DMS153 (cell line): ENCODE results near the gene MMP13.
"Not testable (repeated sequence)": the region's sequence is repeated elsewhere in the genome, so short reads cannot be mapped to it uniquely, and the experiment has no call there.

Experiments used
- DNase-seq: peaks from one replicate; lab custom pipeline; 2025; lab: John Stamatoyannopoulos, UW

The MMP13 gene

GRCh38 chr11:102935514-102935913 lies 20.0 kb downstream of the MMP13 start:
- DNase-seq = no peak

- DNase-seq = no peak
Observed at GRCh38 chr11:102934735-102935134, 20.8 kb downstream of the MMP13 start.

- no peak for DNase-seq
Observed at GRCh38 chr11:102933627-102934026, 21.9 kb downstream of the MMP13 start.

GRCh38 chr11:102932678-102933077 lies 22.9 kb downstream of the MMP13 start:
- DNase-seq = no peak

- no peak for DNase-seq
Observed at GRCh38 chr11:102930451-102930850, 25.1 kb downstream of the MMP13 start.

- no peak for DNase-seq
Observed at GRCh38 chr11:102929972-102930371, 25.6 kb downstream of the MMP13 start.

- DNase-seq = no peak
Observed at GRCh38 chr11:102929166-102929565, 26.4 kb downstream of the MMP13 start.

- DNase-seq = no peak
Observed at GRCh38 chr11:102928247-102928646, 27.3 kb downstream of the MMP13 start.

GRCh38 chr11:102927624-102927990 lies 27.9 kb downstream of the MMP13 start:
- DNase-seq = no peak

GRCh38 chr11:102926961-102927623 lies 28.4 kb downstream of the MMP13 start:
- no peak for DNase-seq

- DNase-seq = no peak
Observed at GRCh38 chr11:102926517-102926916, 29.0 kb downstream of the MMP13 start.

- no peak for DNase-seq
Observed at GRCh38 chr11:102925988-102926387, 29.5 kb downstream of the MMP13 start.

- DNase-seq = no peak
Observed at GRCh38 chr11:102924851-102925380, 30.6 kb downstream of the MMP13 start.

- no peak for DNase-seq
Observed at GRCh38 chr11:102921587-102922220, 33.8 kb downstream of the MMP13 start.

- no peak for DNase-seq
Observed at GRCh38 chr11:102920118-102920684, 35.3 kb downstream of the MMP13 start.

- DNase-seq = no peak
Observed at GRCh38 chr11:102915044-102915375, 40.5 kb downstream of the MMP13 start.

- DNase-seq = no peak
Observed at GRCh38 chr11:102914238-102915043, 41.1 kb downstream of the MMP13 start.

GRCh38 chr11:102912482-102912830 lies 43.1 kb downstream of the MMP13 start:
- DNase-seq = no peak

GRCh38 chr11:102911758-102912481 lies 43.6 kb downstream of the MMP13 start:
- no peak for DNase-seq

GRCh38 chr11:102905848-102906247 lies 49.7 kb downstream of the MMP13 start:
- DNase-seq = not testable (repeated sequence)

GRCh38 chr11:102903895-102904294 lies 51.6 kb downstream of the MMP13 start:
- DNase-seq = not testable (repeated sequence)

GRCh38 chr11:102900346-102900745 lies 55.2 kb downstream of the MMP13 start:
- no peak for DNase-seq
